RWPE2 (cell line): ENCODE measurements around the gene VPS26B.
"Not testable (repeated sequence)": the region's sequence is repeated elsewhere in the genome, so short reads cannot be mapped to it uniquely, and the experiment has no call there.

Experiments used
- ATAC-seq: fragments of 200-7000 bp; cut with Tn5 transposase; 3 replicates; pipeline ENCODE4 v1.9.1; 2021; ENCODE audit warnings: low read depth
- DNase-seq: peaks from one replicate; pipeline ENCODE4 v3.0.0-alpha.2; 2020; ENCODE audit warnings: low spot score
- H3K27ac ChIP-seq: fragments of 450-650 bp; 2 replicates; pipeline ENCODE4 v1.5.1; 2017; ENCODE audit warnings: mild to moderate bottlenecking; ENCODE audit not compliant: poor library complexity, severe bottlenecking
- H3K27me3 ChIP-seq: fragments of 250-450 bp; sonication (Bioruptor Pico); 2 replicates; pipeline ENCODE4 v1.5.1; 2021; ENCODE audit warnings: mild to moderate bottlenecking, moderate library complexity; ENCODE audit not compliant: insufficient read depth, poor library complexity, severe bottlenecking
- H3K36me3 ChIP-seq: fragments of 250-450 bp; sonication (Bioruptor Pico); 2 replicates; pipeline ENCODE4 v1.5.1; 2020; ENCODE audit warnings: low read depth, mild to moderate bottlenecking, moderate library complexity
- H3K4me1 ChIP-seq: fragments of 250-450 bp; sonication (Bioruptor Pico); 2 replicates; pipeline ENCODE4 v1.5.1; 2021; ENCODE audit warnings: mild to moderate bottlenecking, moderate library complexity; ENCODE audit not compliant: insufficient read depth, poor library complexity, severe bottlenecking
- H3K4me3 ChIP-seq: fragments of 250-450 bp; sonication (Bioruptor Pico); 2 replicates; pipeline ENCODE4 v1.5.1; 2021; ENCODE audit warnings: mild to moderate bottlenecking, moderate library complexity; ENCODE audit not compliant: severe bottlenecking
- H3K9me3 ChIP-seq: fragments of 250-450 bp; sonication (Bioruptor Pico); 2 replicates; pipeline ENCODE4 v1.5.1; 2021; ENCODE audit warnings: mild to moderate bottlenecking, moderate library complexity; ENCODE audit not compliant: severe bottlenecking
- CTCF ChIP-seq: fragments of 450-650 bp; IDR thresholded peaks from one replicate; pipeline ENCODE4 v1.5.1; 2017; ENCODE audit warnings: mild to moderate bottlenecking, moderate library complexity; ENCODE audit not compliant: poor library complexity, severe bottlenecking

Gene VPS26B

GRCh38 chr11:134254433-134255183 lies 30.1 kb downstream of the VPS26B start:
- no peak for TF ChIP-seq CTCF
- H3K9me3 ChIP-seq = no peaks in the 10 kb centered on the region
- peak overlapping the region; percentile 88 for H3K4me3 ChIP-seq
- H3K4me1 ChIP-seq = peaks cover 7% of the 10 kb centered on the region
- no peak overlapping the region for H3K27ac ChIP-seq
- ATAC-seq = no peak
- H3K27me3 ChIP-seq = no peaks in the 10 kb centered on the region
- DNase-seq = no peak
- peaks cover 49% of the 10 kb centered on the region for H3K36me3 ChIP-seq

- peaks cover 49% of the 10 kb centered on the region for H3K36me3 ChIP-seq
- DNase-seq, H3K4me1 ChIP-seq, H3K4me3 ChIP-seq, H3K9me3 ChIP-seq, H3K27ac ChIP-seq, ATAC-seq, H3K27me3 ChIP-seq: not testable (repeated sequence)
Measured at GRCh38 chr11:134255184-134255561, 30.7 kb downstream of the VPS26B start.

GRCh38 chr11:134257101-134257500 lies 32.6 kb downstream of the VPS26B start:
- Histone ChIP-seq H3K4me3 (no peak overlapping the region), H3K9me3 (no peaks in the 10 kb centered on the region), H3K27ac (no peak overlapping the region), H3K27me3 (no peaks in the 10 kb centered on the region), H3K4me1 (peaks cover 5% of the 10 kb centered on the region), H3K36me3 (peaks cover 43% of the 10 kb centered on the region)
- TF ChIP-seq CTCF = no peak
- ATAC-seq (no peak), DNase-seq (no peak)

GRCh38 chr11:134258577-134258976 lies 34.1 kb downstream of the VPS26B start:
- DNase-seq = no peak
- peaks cover 55% of the 10 kb centered on the region for H3K36me3 ChIP-seq
- no peaks in the 10 kb centered on the region for H3K9me3 ChIP-seq
- H3K27ac ChIP-seq = no peak overlapping the region
- no peak for TF ChIP-seq CTCF
- no peaks in the 10 kb centered on the region for H3K27me3 ChIP-seq
- no peak for ATAC-seq
- peaks cover 3% of the 10 kb centered on the region for H3K4me1 ChIP-seq
- H3K4me3 ChIP-seq = no peak overlapping the region

- no peaks in the 10 kb centered on the region for H3K27me3 ChIP-seq
- H3K9me3 ChIP-seq = no peaks in the 10 kb centered on the region
- TF ChIP-seq CTCF = no peak
- no peak overlapping the region for H3K27ac ChIP-seq
- ATAC-seq (no peak), DNase-seq (no peak)
- no peaks in the 10 kb centered on the region for H3K4me1 ChIP-seq
- H3K36me3 ChIP-seq = peaks cover 58% of the 10 kb centered on the region
- H3K4me3 ChIP-seq = no peak overlapping the region
Measured at GRCh38 chr11:134260503-134260902, 36.0 kb downstream of the VPS26B start.
